HepG2 (cell line): Measurements from ENCODE around the gene YIPF4. TPM values are rescaled to one million over a fixed set of nuclear protein-coding genes. Genes with fewer than 3 reads are reported as not detected.
A peak's percentile ranks its signal among the peaks of the same experiment; 100 is the strongest.

Experiments
- BCL6 ChIP-seq: IDR thresholded peaks from 2 replicates; pipeline ENCODE4 v1.6.1; 2016; ENCODE audit warnings: missing genetic modification reagents, missing compliant biosample characterization
- EHMT2 ChIP-seq: fragments of 200-600 bp; sonication (generic); IDR thresholded peaks from 2 replicates; pipeline ENCODE4 v1.7.0; 2017; ENCODE audit warnings: antibody characterized with exemption, low read depth, low read length, borderline replicate concordance
- FOXA1 ChIP-seq, 2 experiments: fragments of 450-650 bp in 1 of 2; sonication (generic) in 1 of 2; formaldehyde crosslinking in 1 of 2; IDR thresholded peaks; 2 replicates each; pipeline versions ENCODE4 v1.4.0 to v1.6.1; 2016 to 2020; ENCODE audit warnings: missing genetic modification reagents in 1 of 2
- FOXC1 ChIP-seq: sonication (generic); formaldehyde crosslinking; IDR thresholded peaks from 2 replicates; pipeline ENCODE4 v1.8.0; 2022; ENCODE audit warnings: mild to moderate bottlenecking, missing genetic modification reagents, borderline replicate concordance
- GATAD2A ChIP-seq: IDR thresholded peaks from 2 replicates; pipeline ENCODE4 v1.6.1; 2016
- HNRNPH1 ChIP-seq: fragments of 200-400 bp; formaldehyde crosslinking; optimal IDR thresholded peaks from 2 replicates; pipeline ENCODE3; 2017; ENCODE audit warnings: mild to moderate bottlenecking, low read depth, low read length
- NR3C1 ChIP-seq: sonication (generic); formaldehyde crosslinking; IDR thresholded peaks from 2 replicates; pipeline ENCODE4 v1.4.0; 2020; ENCODE audit warnings: missing genetic modification reagents
- PHF21A ChIP-seq: sonication (generic); formaldehyde crosslinking; IDR thresholded peaks from 2 replicates; pipeline ENCODE4 v1.5.0; 2020; ENCODE audit warnings: mild to moderate bottlenecking, missing genetic modification reagents
- RBAK ChIP-seq: sonication (generic); formaldehyde crosslinking; IDR thresholded peaks from 2 replicates; pipeline ENCODE4 v1.5.1; 2020; ENCODE audit warnings: mild to moderate bottlenecking, missing genetic modification reagents
- SCMH1 ChIP-seq: sonication (generic); formaldehyde crosslinking; IDR thresholded peaks from 2 replicates; pipeline ENCODE4 v1.9.0; 2021; ENCODE audit warnings: missing genetic modification reagents, mild to moderate bottlenecking, borderline replicate concordance
- TP53 ChIP-seq: sonication (generic); formaldehyde crosslinking; conservative IDR thresholded peaks from 2 replicates; pipeline ENCODE4 v1.4.0; 2020; ENCODE audit warnings: missing genetic modification reagents
- ZNF441 ChIP-seq: sonication (generic); formaldehyde crosslinking; IDR thresholded peaks from 2 replicates; pipeline ENCODE4 v1.7.0; 2021; ENCODE audit warnings: missing genetic modification reagents, borderline replicate concordance
- ZNF546 ChIP-seq: sonication (generic); formaldehyde crosslinking; conservative IDR thresholded peaks from 2 replicates; pipeline ENCODE4 v1.8.1; 2023; ENCODE audit warnings: mild to moderate bottlenecking, missing genetic modification reagents
- ZNF879 ChIP-seq: sonication (generic); formaldehyde crosslinking; IDR thresholded peaks from 2 replicates; pipeline ENCODE4 v1.8.1; 2023; ENCODE audit warnings: missing genetic modification reagents
- polyA plus RNA-seq, 8 experiments: library from polyadenylated mRNA; depleted of rRNA in 3 of 8; stranded (reverse) in 7 of 8; unstranded in 1 of 8; fragments of >200 nt; fragmentation: Illumina TruSeq in 4 of 8; extraction: Trizol in 4 of 8; gene quantifications; 2 replicates each; pipeline versions ENCODE4 v1.2.1 to v1.2.3, GENCODE V29; 2011 to 2016; ENCODE audit warnings: low read depth in 4 of 8, missing spikeins in 1 of 8, mixed read lengths in 1 of 8; ENCODE audit not compliant: insufficient read depth in 1 of 8
- total RNA-seq, 5 experiments: library from RNA; depleted of rRNA; stranded (reverse); fragments of >200 nt; fragmentation: Illumina TruSeq; extraction: Trizol; gene quantifications; 2 replicates each; pipeline ENCODE4 v1.2.3, GENCODE V29; 2016; ENCODE audit warnings: low read depth in 1 of 5
- TF ChIP-seq, protein P1 (sequence below): sonication (generic); formaldehyde crosslinking; IDR thresholded peaks from 2 replicates; pipeline ENCODE4 v1.4.0; 2020; ENCODE audit warnings: missing genetic modification reagents
- TF ChIP-seq, protein P2 (sequence below): sonication (generic); formaldehyde crosslinking; IDR thresholded peaks from 2 replicates; pipeline ENCODE4 v1.4.0; 2020; ENCODE audit warnings: missing genetic modification reagents
- TF ChIP-seq, protein P3 (sequence below): sonication (generic); formaldehyde crosslinking; IDR thresholded peaks from 2 replicates; pipeline ENCODE4 v1.5.1; 2020; ENCODE audit warnings: mild to moderate bottlenecking, missing genetic modification reagents, borderline replicate concordance
- TF ChIP-seq, protein P4 (sequence below): sonication (generic); formaldehyde crosslinking; IDR thresholded peaks from 2 replicates; pipeline ENCODE4 v1.5.0; 2020; ENCODE audit warnings: missing genetic modification reagents

YIPF4 gene
- total and polyA plus RNA-seq, 2 of the 13 experiments (the other 11 are each of a cell fraction or from before 2014, with no cell fraction given): 19.0 to 43.9 TPM

DNA sequence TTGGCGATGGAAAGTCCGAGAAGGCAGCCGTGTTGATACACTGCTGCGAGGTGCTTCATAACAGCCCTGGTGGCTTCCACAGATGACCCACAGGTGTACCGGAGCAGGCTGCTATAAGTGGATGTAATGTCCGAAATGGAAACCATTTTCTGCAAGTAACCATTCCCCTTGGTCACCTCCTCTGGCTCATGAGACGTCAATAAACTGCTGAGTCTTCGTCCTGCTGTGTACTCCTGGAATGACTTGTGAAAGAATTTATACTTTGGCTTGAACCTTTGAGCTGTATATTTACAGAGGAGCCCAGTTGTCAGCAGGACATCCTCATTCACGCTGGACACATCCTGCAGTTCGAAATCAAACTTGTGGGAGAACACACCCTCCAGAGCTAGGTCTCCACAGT, 27.4 kb upstream of the YIPF4 start (continued):
- TF ChIP-seq, protein P1, sequence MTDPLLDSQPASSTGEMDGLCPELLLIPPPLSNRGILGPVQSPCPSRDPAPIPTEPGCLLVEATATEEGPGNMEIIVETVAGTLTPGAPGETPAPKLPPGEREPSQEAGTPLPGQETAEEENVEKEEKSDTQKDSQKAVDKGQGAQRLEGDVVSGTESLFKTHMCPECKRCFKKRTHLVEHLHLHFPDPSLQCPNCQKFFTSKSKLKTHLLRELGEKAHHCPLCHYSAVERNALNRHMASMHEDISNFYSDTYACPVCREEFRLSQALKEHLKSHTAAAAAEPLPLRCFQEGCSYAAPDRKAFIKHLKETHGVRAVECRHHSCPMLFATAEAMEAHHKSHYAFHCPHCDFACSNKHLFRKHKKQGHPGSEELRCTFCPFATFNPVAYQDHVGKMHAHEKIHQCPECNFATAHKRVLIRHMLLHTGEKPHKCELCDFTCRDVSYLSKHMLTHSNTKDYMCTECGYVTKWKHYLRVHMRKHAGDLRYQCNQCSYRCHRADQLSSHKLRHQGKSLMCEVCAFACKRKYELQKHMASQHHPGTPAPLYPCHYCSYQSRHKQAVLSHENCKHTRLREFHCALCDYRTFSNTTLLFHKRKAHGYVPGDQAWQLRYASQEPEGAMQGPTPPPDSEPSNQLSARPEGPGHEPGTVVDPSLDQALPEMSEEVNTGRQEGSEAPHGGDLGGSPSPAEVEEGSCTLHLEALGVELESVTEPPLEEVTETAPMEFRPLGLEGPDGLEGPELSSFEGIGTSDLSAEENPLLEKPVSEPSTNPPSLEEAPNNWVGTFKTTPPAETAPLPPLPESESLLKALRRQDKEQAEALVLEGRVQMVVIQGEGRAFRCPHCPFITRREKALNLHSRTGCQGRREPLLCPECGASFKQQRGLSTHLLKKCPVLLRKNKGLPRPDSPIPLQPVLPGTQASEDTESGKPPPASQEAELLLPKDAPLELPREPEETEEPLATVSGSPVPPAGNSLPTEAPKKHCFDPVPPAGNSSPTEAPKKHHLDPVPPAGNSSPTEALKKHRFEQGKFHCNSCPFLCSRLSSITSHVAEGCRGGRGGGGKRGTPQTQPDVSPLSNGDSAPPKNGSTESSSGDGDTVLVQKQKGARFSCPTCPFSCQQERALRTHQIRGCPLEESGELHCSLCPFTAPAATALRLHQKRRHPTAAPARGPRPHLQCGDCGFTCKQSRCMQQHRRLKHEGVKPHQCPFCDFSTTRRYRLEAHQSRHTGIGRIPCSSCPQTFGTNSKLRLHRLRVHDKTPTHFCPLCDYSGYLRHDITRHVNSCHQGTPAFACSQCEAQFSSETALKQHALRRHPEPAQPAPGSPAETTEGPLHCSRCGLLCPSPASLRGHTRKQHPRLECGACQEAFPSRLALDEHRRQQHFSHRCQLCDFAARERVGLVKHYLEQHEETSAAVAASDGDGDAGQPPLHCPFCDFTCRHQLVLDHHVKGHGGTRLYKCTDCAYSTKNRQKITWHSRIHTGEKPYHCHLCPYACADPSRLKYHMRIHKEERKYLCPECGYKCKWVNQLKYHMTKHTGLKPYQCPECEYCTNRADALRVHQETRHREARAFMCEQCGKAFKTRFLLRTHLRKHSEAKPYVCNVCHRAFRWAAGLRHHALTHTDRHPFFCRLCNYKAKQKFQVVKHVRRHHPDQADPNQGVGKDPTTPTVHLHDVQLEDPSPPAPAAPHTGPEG (CRISPR knock-in tag): no peak
- TF ChIP-seq EHMT2: no peak
- TF ChIP-seq ZNF441 (CRISPR knock-in tag): no peak
- no peak for TF ChIP-seq RBAK
- 0 out of 2 replicates have a peak, but pooled peaks have one; percentile 59 for TF ChIP-seq FOXC1 (CRISPR knock-in tag)
- TF ChIP-seq, protein P2, sequence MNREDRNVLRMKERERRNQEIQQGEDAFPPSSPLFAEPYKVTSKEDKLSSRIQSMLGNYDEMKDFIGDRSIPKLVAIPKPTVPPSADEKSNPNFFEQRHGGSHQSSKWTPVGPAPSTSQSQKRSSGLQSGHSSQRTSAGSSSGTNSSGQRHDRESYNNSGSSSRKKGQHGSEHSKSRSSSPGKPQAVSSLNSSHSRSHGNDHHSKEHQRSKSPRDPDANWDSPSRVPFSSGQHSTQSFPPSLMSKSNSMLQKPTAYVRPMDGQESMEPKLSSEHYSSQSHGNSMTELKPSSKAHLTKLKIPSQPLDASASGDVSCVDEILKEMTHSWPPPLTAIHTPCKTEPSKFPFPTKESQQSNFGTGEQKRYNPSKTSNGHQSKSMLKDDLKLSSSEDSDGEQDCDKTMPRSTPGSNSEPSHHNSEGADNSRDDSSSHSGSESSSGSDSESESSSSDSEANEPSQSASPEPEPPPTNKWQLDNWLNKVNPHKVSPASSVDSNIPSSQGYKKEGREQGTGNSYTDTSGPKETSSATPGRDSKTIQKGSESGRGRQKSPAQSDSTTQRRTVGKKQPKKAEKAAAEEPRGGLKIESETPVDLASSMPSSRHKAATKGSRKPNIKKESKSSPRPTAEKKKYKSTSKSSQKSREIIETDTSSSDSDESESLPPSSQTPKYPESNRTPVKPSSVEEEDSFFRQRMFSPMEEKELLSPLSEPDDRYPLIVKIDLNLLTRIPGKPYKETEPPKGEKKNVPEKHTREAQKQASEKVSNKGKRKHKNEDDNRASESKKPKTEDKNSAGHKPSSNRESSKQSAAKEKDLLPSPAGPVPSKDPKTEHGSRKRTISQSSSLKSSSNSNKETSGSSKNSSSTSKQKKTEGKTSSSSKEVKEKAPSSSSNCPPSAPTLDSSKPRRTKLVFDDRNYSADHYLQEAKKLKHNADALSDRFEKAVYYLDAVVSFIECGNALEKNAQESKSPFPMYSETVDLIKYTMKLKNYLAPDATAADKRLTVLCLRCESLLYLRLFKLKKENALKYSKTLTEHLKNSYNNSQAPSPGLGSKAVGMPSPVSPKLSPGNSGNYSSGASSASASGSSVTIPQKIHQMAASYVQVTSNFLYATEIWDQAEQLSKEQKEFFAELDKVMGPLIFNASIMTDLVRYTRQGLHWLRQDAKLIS (CRISPR knock-in tag): no peak
- no peak for TF ChIP-seq NR3C1 (CRISPR knock-in tag)
- TF ChIP-seq FOXA1 (IDR thresholded peaks at IDR 0.05): no peak
- peak; percentile 52; the same call in 1 of the 2 replicates for TF ChIP-seq FOXA1 (CRISPR knock-in tag; IDR thresholded peaks at IDR 0.05)
- TF ChIP-seq SCMH1: no peak
- TF ChIP-seq, protein P3, sequence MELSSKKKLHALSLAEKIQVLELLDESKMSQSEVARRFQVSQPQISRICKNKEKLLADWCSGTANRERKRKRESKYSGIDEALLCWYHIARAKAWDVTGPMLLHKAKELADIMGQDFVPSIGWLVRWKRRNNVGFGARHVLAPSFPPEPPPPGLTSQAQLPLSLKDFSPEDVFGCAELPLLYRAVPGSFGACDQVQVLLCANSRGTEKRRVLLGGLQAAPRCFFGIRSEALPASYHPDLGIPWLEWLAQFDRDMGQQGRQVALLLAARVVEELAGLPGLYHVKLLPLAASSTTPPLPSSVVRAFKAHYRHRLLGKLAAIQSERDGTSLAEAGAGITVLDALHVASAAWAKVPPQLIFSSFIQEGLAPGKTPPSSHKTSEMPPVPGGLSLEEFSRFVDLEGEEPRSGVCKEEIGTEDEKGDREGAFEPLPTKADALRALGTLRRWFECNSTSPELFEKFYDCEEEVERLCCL (CRISPR knock-in tag): no peak
- TF ChIP-seq GATAD2A (CRISPR knock-in tag): 0 out of 2 replicates have a peak, but pooled peaks have one; percentile 41
- TF ChIP-seq ZNF879 (CRISPR knock-in tag): no peak
- TF ChIP-seq BCL6 (CRISPR knock-in tag): no peak
- no peak for TF ChIP-seq ZNF546
- TF ChIP-seq HNRNPH1: no peak
- no peak for TF ChIP-seq TP53
- TF ChIP-seq, protein P4, sequence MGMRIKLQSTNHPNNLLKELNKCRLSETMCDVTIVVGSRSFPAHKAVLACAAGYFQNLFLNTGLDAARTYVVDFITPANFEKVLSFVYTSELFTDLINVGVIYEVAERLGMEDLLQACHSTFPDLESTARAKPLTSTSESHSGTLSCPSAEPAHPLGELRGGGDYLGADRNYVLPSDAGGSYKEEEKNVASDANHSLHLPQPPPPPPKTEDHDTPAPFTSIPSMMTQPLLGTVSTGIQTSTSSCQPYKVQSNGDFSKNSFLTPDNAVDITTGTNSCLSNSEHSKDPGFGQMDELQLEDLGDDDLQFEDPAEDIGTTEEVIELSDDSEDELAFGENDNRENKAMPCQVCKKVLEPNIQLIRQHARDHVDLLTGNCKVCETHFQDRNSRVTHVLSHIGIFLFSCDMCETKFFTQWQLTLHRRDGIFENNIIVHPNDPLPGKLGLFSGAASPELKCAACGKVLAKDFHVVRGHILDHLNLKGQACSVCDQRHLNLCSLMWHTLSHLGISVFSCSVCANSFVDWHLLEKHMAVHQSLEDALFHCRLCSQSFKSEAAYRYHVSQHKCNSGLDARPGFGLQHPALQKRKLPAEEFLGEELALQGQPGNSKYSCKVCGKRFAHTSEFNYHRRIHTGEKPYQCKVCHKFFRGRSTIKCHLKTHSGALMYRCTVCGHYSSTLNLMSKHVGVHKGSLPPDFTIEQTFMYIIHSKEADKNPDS (CRISPR knock-in tag): 0 out of 2 replicates have a peak, but pooled peaks have one; percentile 51
- TF ChIP-seq PHF21A: no peak
